GM12875 (cell line): ENCODE data around the gene PLIN1.

Source experiments
- H3K4me3 ChIP-seq: one replicate; pipeline ENCODE4 v1.5.1; 2011; ENCODE audit warnings: low read depth, low read length, control low read depth
- CTCF ChIP-seq: IDR thresholded peaks from 2 replicates; pipeline ENCODE4 v1.5.1; 2011; ENCODE audit warnings: low read depth, mild to moderate bottlenecking, control low read depth, inconsistent platforms, low read length, moderate library complexity, borderline replicate concordance; ENCODE audit not compliant: insufficient read depth

The PLIN1 gene

GRCh38 chr15:89646416-89647141 is 32.6 kb downstream of the PLIN1 start:
- no peak overlapping the region for H3K4me3 ChIP-seq
- no peak for TF ChIP-seq CTCF

GRCh38 chr15:89645680-89646079 is 33.5 kb downstream of the PLIN1 start:
- H3K4me3 ChIP-seq = no peak overlapping the region

DNA sequence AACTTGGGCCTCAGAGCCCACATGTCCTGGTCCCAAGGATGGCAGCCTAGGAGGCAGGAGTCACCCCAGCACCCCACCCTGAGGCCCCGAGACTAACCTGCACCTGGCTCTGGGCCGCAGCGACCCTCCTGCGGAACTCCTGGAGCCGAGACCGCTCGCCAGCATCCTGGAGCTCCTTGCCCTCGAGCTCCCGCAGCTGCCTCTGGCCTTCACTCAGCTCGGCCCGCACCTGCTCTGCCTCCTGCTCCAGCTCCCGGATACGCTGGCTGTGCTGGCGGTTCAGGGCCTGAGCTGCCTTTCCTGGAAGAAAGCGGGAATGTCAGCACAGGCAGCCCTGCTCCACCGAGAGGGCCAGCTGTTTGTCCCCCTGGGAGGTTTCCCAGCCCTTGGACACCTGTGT is 37.1 kb downstream of the PLIN1 start:
- H3K4me3 ChIP-seq = no peak overlapping the region
- no peak for TF ChIP-seq CTCF

More at GRCh38 chr15:89645680-89646079, 33.5 kb downstream of the PLIN1 start:
- TF ChIP-seq CTCF = no peak

DNA sequence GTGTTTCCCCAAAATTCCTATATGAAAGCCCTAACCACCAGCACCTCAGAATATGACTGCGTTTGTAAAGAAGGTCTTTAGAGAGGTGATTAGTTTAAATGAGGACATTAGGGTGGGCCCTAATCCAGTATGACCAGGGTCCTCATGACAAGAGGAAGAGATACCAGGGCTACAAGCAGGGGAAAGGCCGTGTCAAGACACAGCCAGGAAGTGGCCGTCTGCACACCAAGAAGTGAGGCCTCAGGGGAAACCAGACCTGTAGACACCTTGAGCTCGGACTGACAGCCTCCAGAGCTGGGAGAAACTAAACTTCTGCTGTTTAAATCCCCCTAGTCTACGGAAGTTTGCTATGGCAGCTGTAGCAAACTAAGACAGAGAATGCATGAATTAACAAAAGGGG is 38.1 kb downstream of the PLIN1 start:
- no peak overlapping the region for H3K4me3 ChIP-seq
- TF ChIP-seq CTCF = no peak

- no peak for TF ChIP-seq CTCF
- no peak overlapping the region for H3K4me3 ChIP-seq
These were observed 38.9 kb downstream of the PLIN1 start for GRCh38 chr15:89640245-89640644.

DNA sequence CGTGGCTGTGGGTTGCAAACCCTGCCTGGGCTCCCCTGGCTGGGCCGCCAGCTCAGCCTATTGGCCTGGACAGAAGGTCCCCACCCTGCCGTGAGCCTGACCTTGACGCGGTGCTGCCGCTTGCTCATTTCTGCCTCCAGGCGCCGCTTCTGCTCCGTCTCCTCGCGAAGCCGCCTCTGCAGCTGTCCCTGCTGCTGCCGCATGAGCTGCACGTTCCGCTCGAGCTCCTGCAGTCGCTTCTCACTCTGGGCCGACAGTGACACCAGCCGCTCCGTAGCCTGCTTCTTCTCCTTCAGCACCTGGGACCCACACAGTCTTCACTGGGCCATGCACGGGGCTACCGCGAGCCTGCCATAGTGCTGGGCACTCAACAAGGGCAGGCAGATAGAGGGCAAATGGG is 45.6 kb downstream of the PLIN1 start:
- no peak overlapping the region for H3K4me3 ChIP-seq
- no peak for TF ChIP-seq CTCF
